Stimulated activated CD8-positive, alpha-beta memory T cell treated with anti-CD3 and anti-CD28 coated beads, Interleukin-15, amount 100 ng/mL, for 4 hours (primary cell): ENCODE measurements around the gene RETSAT.

Source experiments
- DNase-seq, 2 donors: peaks; one replicate each; pipeline ENCODE4 v3.0.0-alpha.2; 2020; ENCODE audit warnings: low read depth in 2 of 2

Gene RETSAT

GRCh38 chr2:85307527-85307897 is 46.8 kb downstream of the RETSAT start:
- DNase-seq, result no peak

GRCh38 chr2:85303780-85304531 is 50.4 kb downstream of the RETSAT start:
- no peak for DNase-seq

- DNase-seq, result no peak
These were observed 52.2 kb downstream of the RETSAT start for GRCh38 chr2:85302121-85302520.
